Fibroblast of mammary gland (primary cell): ENCODE data around the gene ZNF669.
"Not testable (repeated sequence)": the region's sequence is repeated elsewhere in the genome, so short reads cannot be mapped to it uniquely, and the experiment has no call there.

Experiments used
- DNase-seq: peaks from one replicate; pipeline ENCODE4 v3.0.0-alpha.2; 2010; ENCODE audit warnings: low read depth
- H3K4me3 ChIP-seq: 2 replicates; pipeline ENCODE4 v1.5.1; 2011; ENCODE audit warnings: low read depth, mild to moderate bottlenecking, low read length, moderate library complexity; ENCODE audit not compliant: control insufficient read depth
- CTCF ChIP-seq: conservative IDR thresholded peaks from 2 replicates; pipeline ENCODE4 v1.5.1; 2011; ENCODE audit warnings: low read depth, low read length, inconsistent platforms; ENCODE audit not compliant: control insufficient read depth, insufficient read depth

ZNF669 gene

GRCh38 chr1:247121382-247121781, 17.2 kb upstream of the ZNF669 start:
- no peak for DNase-seq
- no peak overlapping the region for H3K4me3 ChIP-seq
- TF ChIP-seq CTCF: no peak

DNA sequence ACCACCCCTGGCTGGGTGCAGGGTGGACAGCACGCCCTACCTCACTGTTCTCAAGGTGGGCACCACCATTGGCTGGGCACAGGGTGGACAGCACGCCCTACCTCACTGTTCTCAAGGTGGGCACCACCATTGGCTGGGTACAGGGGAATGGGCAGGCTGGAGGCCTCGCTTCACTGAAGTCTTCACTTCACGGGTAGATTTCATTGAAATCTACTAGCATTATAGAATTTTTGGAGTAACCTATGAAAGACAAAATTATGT, 16.2 kb upstream of the ZNF669 start:
- DNase-seq, H3K4me3 ChIP-seq: not testable (repeated sequence)

DNA sequence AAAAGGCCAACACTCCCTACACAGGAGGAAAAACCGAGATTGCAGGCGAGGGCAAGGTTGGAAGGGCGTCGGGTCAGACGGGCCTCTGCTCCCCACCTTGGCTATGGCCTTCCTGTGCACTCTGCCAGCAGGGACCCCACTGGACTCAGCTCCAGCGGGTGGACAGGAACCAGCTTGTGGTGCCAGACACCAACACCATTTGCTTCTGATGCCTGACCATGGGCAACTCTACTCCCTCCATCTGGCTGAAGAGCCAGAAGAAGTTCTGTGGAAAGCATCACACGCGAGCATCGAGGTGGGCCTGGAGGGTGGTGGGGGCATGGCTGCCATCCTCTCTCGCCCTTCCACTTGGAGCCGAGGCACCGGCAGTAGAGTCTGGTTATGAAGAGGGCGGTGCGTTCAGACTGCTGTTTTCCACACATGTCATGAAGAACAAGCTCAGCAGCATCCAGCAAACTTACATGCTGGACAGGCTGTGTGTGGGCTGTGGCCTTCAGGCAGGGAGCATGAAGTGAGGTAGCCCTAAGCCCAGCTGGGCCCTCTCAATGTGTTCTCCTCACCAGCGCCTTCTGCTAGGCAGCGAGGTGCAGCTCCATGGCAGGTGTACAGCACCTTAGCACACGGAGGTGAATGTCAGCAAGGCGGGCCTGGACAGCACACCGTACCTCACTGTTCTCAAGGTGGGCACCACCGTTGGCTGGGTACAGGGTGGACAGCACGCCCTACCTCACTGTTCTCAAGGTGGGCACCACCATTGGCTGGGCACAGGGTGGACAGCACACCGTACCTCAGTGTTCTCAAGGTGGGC, 15.6 kb upstream of the ZNF669 start:
- DNase-seq: no peak
- TF ChIP-seq CTCF: no peak
- H3K4me3 ChIP-seq: no peak overlapping the region

DNA sequence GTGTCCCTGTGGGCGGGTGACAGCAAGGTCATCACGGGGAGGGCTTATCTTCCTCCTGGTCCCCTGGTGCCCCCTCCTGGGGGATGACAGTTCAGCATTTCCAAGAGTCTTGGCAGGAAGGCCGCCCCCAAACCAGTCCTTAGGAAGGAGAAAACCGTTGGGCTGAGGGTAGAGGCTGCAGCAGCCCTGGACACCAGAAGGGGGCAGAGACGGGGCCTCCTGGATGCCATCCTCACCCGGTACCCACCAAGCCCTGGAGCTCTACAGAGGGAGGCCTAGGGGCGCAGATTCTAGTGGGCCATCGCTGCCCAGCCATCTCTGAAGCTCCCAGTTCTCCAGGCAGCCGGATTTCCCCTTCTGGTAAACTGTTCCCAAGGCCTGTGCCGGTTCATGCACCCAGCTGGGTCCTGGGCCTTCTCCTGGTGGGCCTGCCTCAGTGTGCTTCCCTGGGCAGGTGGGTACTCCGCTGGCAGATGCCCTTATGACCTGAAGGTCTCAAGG, 14.8 kb upstream of the ZNF669 start:
- no peak overlapping the region for H3K4me3 ChIP-seq
- TF ChIP-seq CTCF: peak; percentile 28
- peak; percentile 39 for DNase-seq

DNA sequence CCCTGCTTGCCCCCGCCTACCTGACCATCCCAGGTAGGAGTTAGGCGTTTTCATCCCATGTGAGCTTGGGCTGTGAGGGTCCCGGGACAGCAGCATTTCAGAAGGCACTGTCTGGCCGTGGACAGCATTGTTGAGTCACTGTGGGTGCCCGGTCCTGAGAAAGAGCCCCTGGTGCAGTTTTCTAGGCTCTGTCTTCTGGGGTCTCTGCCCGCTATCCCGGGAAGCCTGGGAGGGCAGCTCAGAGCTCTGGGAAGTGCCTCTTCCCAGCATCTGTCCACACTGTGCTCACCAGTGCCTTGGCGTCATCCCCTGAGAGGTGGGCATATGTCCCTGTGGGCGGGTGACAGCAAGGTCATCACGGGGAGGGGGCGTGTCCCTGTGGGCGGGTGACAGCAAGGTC, 11.4 kb upstream of the ZNF669 start:
- no peak for TF ChIP-seq CTCF
- no peak for DNase-seq
- H3K4me3 ChIP-seq: no peak overlapping the region

DNA sequence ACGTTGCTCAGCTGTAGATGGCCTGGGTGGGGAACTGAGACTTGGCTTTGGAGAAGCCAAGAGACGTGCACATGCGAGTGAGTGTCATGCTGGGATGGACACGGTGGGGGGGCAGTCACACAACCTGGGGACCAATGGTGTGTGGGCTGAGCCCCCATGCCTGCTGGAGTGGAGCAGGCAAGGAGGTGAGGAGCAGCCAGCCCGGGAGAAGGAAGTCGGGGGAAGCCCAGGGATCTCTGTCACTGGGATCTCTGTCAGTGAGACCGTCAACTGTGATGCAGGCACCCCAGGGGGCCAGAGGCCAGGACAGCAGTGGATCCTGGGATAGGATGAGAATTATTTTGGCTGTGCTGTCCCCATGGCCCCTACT, 11.0 kb upstream of the ZNF669 start:
- H3K4me3 ChIP-seq: no peak overlapping the region
- no peak for DNase-seq
- no peak for TF ChIP-seq CTCF

GRCh38 chr1:247114351-247115140, 10.4 kb upstream of the ZNF669 start:
- TF ChIP-seq CTCF: no peak
- no peak overlapping the region for H3K4me3 ChIP-seq
- DNase-seq: no peak
